ENCODE results near the gene TXNDC11.

The TXNDC11 gene

GRCh38 chr16:11781773-11782172, 39.1 kb upstream of the TXNDC11 start:
- TF ChIP-seq CTCF (conservative IDR thresholded peaks at IDR 0.05; ENCODE audit: low read depth, low read length) = no peak
- H3K4me3 ChIP-seq (ENCODE audit: low read length) = no peak overlapping the region
- DNase-seq (ENCODE audit: low read depth) = no peak

DNA sequence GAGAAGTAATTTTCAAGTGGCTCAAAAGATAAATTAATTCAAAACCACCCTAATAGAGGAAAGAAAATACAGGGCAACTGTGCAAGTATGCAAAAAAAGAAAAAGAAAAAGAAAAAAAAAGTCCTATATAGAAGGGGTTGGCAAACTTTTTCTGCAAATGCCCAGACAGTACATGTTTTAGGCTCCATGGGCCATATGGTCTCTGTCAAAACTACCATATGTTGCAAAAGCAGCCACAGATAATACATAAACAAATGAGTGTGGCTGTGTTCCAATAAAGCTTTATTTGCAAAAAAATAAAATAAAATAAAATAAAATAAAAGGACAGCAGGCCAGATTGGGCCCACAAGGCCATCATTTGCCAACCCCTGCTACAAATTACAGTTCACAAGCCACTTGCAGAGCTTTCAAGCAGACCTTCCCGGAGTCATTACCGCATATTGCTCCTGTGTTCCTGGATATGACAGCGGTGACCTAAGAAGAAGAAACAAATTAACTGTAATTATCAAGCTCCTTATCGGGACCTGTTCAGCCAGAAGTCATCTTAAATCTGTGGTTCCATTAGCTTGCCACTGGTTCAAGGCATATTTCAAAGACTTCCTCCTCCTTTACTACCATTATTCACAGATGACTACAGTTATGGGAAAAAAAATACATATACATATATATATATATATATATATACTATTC, 38.5 kb upstream of the TXNDC11 start:
- no peak overlapping the region for H3K4me3 ChIP-seq (ENCODE audit: low read length)
- no peak for TF ChIP-seq CTCF (conservative IDR thresholded peaks at IDR 0.05; ENCODE audit: low read depth, low read length)
- no peak for DNase-seq (ENCODE audit: low read depth)

GRCh38 chr16:11779074-11779473, 36.4 kb upstream of the TXNDC11 start:
- H3K4me3 ChIP-seq (ENCODE audit: low read length) = no peak overlapping the region
- no peak for DNase-seq (ENCODE audit: low read depth)
- TF ChIP-seq CTCF (conservative IDR thresholded peaks at IDR 0.05; ENCODE audit: low read depth, low read length) = no peak

- no peak for TF ChIP-seq CTCF (conservative IDR thresholded peaks at IDR 0.05; ENCODE audit: low read depth, low read length)
- H3K4me3 ChIP-seq (ENCODE audit: low read length) = no peak overlapping the region
- no peak for DNase-seq (ENCODE audit: low read depth)
These were observed 31.5 kb upstream of the TXNDC11 start for GRCh38 chr16:11774065-11774626.

DNA sequence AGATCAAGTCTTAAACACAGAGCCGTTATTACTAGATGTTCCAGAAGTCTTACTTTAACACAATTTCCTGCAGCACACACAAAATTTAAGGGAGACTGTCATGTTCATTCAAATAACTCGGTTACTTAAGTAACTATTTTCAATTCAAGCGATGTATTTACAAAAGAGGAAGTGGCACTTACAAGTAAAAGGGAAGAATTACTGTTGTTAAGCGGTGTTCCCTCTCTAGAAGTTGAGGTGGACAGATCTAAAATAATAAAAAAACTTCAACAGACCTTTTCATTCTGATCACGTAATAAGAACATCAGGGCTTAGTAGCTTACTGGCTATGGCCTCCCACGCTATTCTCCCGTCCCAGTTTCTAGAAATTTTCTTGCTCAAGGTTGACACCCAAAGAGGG, 26.2 kb upstream of the TXNDC11 start:
- no peak for DNase-seq (ENCODE audit: low read depth)
- no peak overlapping the region for H3K4me3 ChIP-seq (ENCODE audit: low read length)
- no peak for TF ChIP-seq CTCF (conservative IDR thresholded peaks at IDR 0.05; ENCODE audit: low read depth, low read length)

DNA sequence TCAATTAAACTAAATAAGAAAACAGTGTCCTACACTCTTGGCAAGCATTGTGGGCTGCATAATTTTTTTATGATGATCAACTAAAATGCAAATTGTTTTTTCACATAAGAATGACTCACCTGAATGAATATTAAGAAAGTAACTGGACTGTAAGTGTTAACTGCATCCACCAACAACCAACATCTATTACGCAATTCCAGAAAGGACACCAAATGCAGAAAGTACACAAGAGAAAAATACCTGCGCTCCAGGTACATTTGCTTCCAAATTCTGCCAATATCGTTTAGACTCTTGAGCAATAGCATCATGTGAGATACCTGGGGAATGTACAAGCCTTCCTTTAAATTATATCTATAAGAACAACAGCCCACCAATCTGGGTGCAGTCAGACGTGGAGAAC, 19.8 kb upstream of the TXNDC11 start:
- H3K4me3 ChIP-seq (ENCODE audit: low read length) = no peak overlapping the region
- no peak for DNase-seq (ENCODE audit: low read depth)
- TF ChIP-seq CTCF (conservative IDR thresholded peaks at IDR 0.05; ENCODE audit: low read depth, low read length) = no peak

- no peak for TF ChIP-seq CTCF (conservative IDR thresholded peaks at IDR 0.05; ENCODE audit: low read depth, low read length)
- no peak overlapping the region for H3K4me3 ChIP-seq (ENCODE audit: low read length)
- DNase-seq (ENCODE audit: low read depth) = no peak
These were observed 17.3 kb upstream of the TXNDC11 start for GRCh38 chr16:11759997-11760396.
